Measurements from ENCODE around the gene DAPK3.

Gene DAPK3

GRCh38 chr19:3985643-3986259, 14.9 kb upstream of the DAPK3 start:
- Mint-ChIP-seq H3K4me1 (ENCODE audit: low read depth) (peaks cover 35% of the 10 kb centered on the region), H3K9me3 (peaks cover 2% of the 10 kb centered on the region)

GRCh38 chr19:3984908-3985642, 14.2 kb upstream of the DAPK3 start, which contains the start of gene EEF2:
Gene EEF2, minus strand, starts transcription at chr19:3985463. Its CDS starts 83 bp downstream, at chr19:3985380.
- Mint-ChIP-seq H3K9me3 (no peaks in the 10 kb centered on the region), H3K4me3 (peak within 1 kb of the TSS; percentile 98), H3K36me3 (ENCODE audit: low read depth) (peaks cover 44% of the 10 kb centered on the region), H3K4me1 (ENCODE audit: low read depth) (peaks cover 34% of the 10 kb centered on the region), H3K27ac (peak within 1 kb of the TSS; percentile 95), H3K27me3 (ENCODE audit: low read depth) (no peaks in the 10 kb centered on the region)
- peak; percentile 86 for DNase-seq (ENCODE audit: low spot score)

More at GRCh38 chr19:3985643-3986259, 14.9 kb upstream of the DAPK3 start:
- peaks cover 44% of the 10 kb centered on the region for H3K36me3 Mint-ChIP-seq (ENCODE audit: low read depth)
- H3K27ac Mint-ChIP-seq, result peak overlapping the region; percentile 95
- peak overlapping the region; percentile 98 for H3K4me3 Mint-ChIP-seq
- no peak for DNase-seq (ENCODE audit: low spot score)
- H3K27me3 Mint-ChIP-seq (ENCODE audit: low read depth), result no peaks in the 10 kb centered on the region

GRCh38 chr19:3984584-3984907, 13.6 kb upstream of the DAPK3 start:
- H3K4me1 Mint-ChIP-seq (ENCODE audit: low read depth), result peaks cover 34% of the 10 kb centered on the region
- DNase-seq (ENCODE audit: low spot score), result no peak

GRCh38 chr19:3983936-3984583, 13.2 kb upstream of the DAPK3 start:
- peak overlapping the region; percentile 98 for H3K4me3 Mint-ChIP-seq
- H3K27me3 Mint-ChIP-seq (ENCODE audit: low read depth), result no peaks in the 10 kb centered on the region
- H3K4me1 Mint-ChIP-seq (ENCODE audit: low read depth), result peaks cover 34% of the 10 kb centered on the region
- H3K27ac Mint-ChIP-seq, result peak overlapping the region; percentile 95
- peaks cover 53% of the 10 kb centered on the region for H3K36me3 Mint-ChIP-seq (ENCODE audit: low read depth)
- H3K9me3 Mint-ChIP-seq, result no peaks in the 10 kb centered on the region
- no peak for DNase-seq (ENCODE audit: low spot score)

More at GRCh38 chr19:3984584-3984907, 13.6 kb upstream of the DAPK3 start:
- Mint-ChIP-seq H3K36me3 (ENCODE audit: low read depth) (peaks cover 48% of the 10 kb centered on the region), H3K27me3 (ENCODE audit: low read depth) (no peaks in the 10 kb centered on the region), H3K9me3 (no peaks in the 10 kb centered on the region), H3K4me3 (peak overlapping the region; percentile 98), H3K27ac (peak overlapping the region; percentile 95)

- Mint-ChIP-seq H3K4me1 (ENCODE audit: low read depth) (peaks cover 34% of the 10 kb centered on the region), H3K27me3 (ENCODE audit: low read depth) (no peaks in the 10 kb centered on the region), H3K9me3 (no peaks in the 10 kb centered on the region), H3K36me3 (ENCODE audit: low read depth) (peaks cover 56% of the 10 kb centered on the region), H3K27ac (peak overlapping the region; percentile 95), H3K4me3 (peak overlapping the region; percentile 98)
- DNase-seq (ENCODE audit: low spot score), result no peak
Observed at GRCh38 chr19:3983542-3983914, 12.6 kb upstream of the DAPK3 start.

GRCh38 chr19:3982701-3983541, 12.0 kb upstream of the DAPK3 start:
- Mint-ChIP-seq H3K4me3 (peak overlapping the region; percentile 98), H3K4me1 (ENCODE audit: low read depth) (peaks cover 36% of the 10 kb centered on the region), H3K36me3 (ENCODE audit: low read depth) (peaks cover 60% of the 10 kb centered on the region), H3K27ac (peak overlapping the region; percentile 81), H3K9me3 (no peaks in the 10 kb centered on the region), H3K27me3 (ENCODE audit: low read depth) (no peaks in the 10 kb centered on the region)
- DNase-seq (ENCODE audit: low spot score), result no peak

- H3K4me3 Mint-ChIP-seq, result peak overlapping the region; percentile 26
- H3K27me3 Mint-ChIP-seq (ENCODE audit: low read depth), result no peaks in the 10 kb centered on the region
- H3K27ac Mint-ChIP-seq, result no peak overlapping the region
- no peaks in the 10 kb centered on the region for H3K9me3 Mint-ChIP-seq
- DNase-seq (ENCODE audit: low spot score), result no peak
- H3K36me3 Mint-ChIP-seq (ENCODE audit: low read depth), result peaks cover 68% of the 10 kb centered on the region
- H3K4me1 Mint-ChIP-seq (ENCODE audit: low read depth), result peaks cover 29% of the 10 kb centered on the region
Observed at GRCh38 chr19:3981736-3982681, 11.1 kb upstream of the DAPK3 start.

- peaks cover 74% of the 10 kb centered on the region for H3K36me3 Mint-ChIP-seq (ENCODE audit: low read depth)
- H3K27ac Mint-ChIP-seq, result no peak overlapping the region
- DNase-seq (ENCODE audit: low spot score), result no peak
- H3K4me3 Mint-ChIP-seq, result no peak overlapping the region
- no peaks in the 10 kb centered on the region for H3K27me3 Mint-ChIP-seq (ENCODE audit: low read depth)
- H3K4me1 Mint-ChIP-seq (ENCODE audit: low read depth), result peaks cover 23% of the 10 kb centered on the region
- no peaks in the 10 kb centered on the region for H3K9me3 Mint-ChIP-seq
Observed at GRCh38 chr19:3981373-3981735, 10.5 kb upstream of the DAPK3 start.

GRCh38 chr19:3980353-3981251, 9.7 kb upstream of the DAPK3 start:
- Mint-ChIP-seq H3K9me3 (no peaks in the 10 kb centered on the region), H3K4me3 (no peak overlapping the region), H3K27me3 (ENCODE audit: low read depth) (no peaks in the 10 kb centered on the region), H3K4me1 (ENCODE audit: low read depth) (peaks cover 18% of the 10 kb centered on the region), H3K36me3 (ENCODE audit: low read depth) (peaks cover 81% of the 10 kb centered on the region), H3K27ac (no peak overlapping the region)
- DNase-seq (ENCODE audit: low spot score), result no peak

GRCh38 chr19:3979674-3980352, 8.9 kb upstream of the DAPK3 start:
- H3K36me3 Mint-ChIP-seq (ENCODE audit: low read depth), result peaks cover 80% of the 10 kb centered on the region
- no peak for DNase-seq (ENCODE audit: low spot score)
- no peak overlapping the region for H3K4me3 Mint-ChIP-seq
- no peaks in the 10 kb centered on the region for H3K9me3 Mint-ChIP-seq
- peaks cover 18% of the 10 kb centered on the region for H3K4me1 Mint-ChIP-seq (ENCODE audit: low read depth)
- no peaks in the 10 kb centered on the region for H3K27me3 Mint-ChIP-seq (ENCODE audit: low read depth)
- H3K27ac Mint-ChIP-seq, result no peak overlapping the region

- no peaks in the 10 kb centered on the region for H3K27me3 Mint-ChIP-seq (ENCODE audit: low read depth)
- H3K4me3 Mint-ChIP-seq, result no peak overlapping the region
- H3K27ac Mint-ChIP-seq, result no peak overlapping the region
- no peaks in the 10 kb centered on the region for H3K9me3 Mint-ChIP-seq
- no peak for DNase-seq (ENCODE audit: low spot score)
- peaks cover 18% of the 10 kb centered on the region for H3K4me1 Mint-ChIP-seq (ENCODE audit: low read depth)
- H3K36me3 Mint-ChIP-seq (ENCODE audit: low read depth), result peaks cover 74% of the 10 kb centered on the region
Observed at GRCh38 chr19:3979289-3979673, 8.4 kb upstream of the DAPK3 start.

- H3K4me3 Mint-ChIP-seq, result no peak overlapping the region
- H3K9me3 Mint-ChIP-seq, result no peaks in the 10 kb centered on the region
- peaks cover 9% of the 10 kb centered on the region for H3K4me1 Mint-ChIP-seq (ENCODE audit: low read depth)
- no peak for DNase-seq (ENCODE audit: low spot score)
- peaks cover 63% of the 10 kb centered on the region for H3K36me3 Mint-ChIP-seq (ENCODE audit: low read depth)
- no peak overlapping the region for H3K27ac Mint-ChIP-seq
- H3K27me3 Mint-ChIP-seq (ENCODE audit: low read depth), result no peaks in the 10 kb centered on the region
Observed at GRCh38 chr19:3978145-3978544, 7.2 kb upstream of the DAPK3 start.
